Superior temporal gyrus (tissue), 1 donor: ENCODE results near the gene IKBKE.

Source experiments
- DNase-seq: peaks from one replicate; pipeline ENCODE4 v3.0.0-alpha.2; 2016; ENCODE audit errors: extremely low spot score

IKBKE gene

DNA sequence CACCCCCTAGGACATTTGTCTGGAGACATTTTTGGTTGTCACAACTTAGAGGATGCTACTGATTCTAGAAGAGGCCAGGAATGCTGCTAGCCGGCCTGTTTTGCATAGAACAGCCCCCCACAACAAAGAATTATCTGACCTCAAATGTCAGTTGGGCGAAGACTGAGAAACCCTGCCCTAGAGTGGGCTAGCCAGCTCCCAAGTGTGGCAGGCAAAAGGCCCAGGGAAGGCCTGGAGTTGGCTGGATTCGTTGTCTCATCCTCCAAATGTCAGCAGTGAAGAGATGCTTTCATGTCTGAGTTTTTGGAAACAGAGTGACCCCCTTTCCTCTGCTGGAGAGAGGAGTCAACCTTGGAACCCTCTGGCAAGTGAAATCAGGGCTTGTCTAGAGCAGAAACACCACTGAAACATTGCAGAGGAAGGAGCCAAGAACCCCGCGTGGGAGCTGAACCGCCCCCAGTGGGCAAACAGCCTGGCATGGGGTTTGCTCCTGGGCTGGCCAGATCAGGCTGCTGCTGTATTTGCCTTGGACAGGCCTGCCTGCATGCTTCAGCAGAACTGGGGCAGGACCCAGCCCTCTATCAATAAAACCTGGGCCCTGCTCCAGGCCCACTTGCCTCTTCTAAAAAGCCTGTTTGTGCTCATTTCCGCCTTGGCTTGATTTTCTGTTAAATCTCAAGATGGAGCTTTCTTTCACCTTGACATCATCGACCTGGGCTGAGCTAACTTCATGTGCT lies 69.9 kb downstream of the IKBKE start:
- DNase-seq, result peak; percentile 35

DNA sequence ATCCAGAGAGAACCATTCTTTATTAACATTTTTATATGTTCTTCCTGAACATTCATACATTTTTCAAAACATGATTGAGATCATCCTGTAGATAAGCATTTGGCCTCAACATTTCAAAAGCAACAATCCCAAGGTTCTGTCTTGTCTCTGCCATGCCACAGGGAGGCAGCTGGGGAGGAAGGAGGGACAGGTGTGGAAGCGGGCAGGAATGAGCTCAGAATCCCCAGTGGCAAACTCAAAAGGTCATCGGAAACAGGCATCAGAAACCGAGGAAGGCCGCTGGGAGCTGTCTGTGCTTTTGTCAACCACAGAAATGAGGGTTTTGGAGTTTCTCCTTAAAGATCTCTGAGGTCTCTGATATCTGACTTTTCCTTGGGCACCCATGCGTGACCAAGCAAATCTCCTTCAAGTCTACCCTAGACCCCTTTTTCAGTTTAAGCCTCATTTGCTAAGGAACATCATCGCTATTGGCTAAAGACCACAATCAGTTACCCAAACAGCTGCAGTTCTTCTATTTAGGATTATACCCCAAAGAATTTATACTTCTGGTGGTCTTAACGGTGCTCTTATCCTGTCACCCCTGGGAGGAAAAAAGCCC lies 71.1 kb downstream of the IKBKE start:
- DNase-seq, result no peak

DNA sequence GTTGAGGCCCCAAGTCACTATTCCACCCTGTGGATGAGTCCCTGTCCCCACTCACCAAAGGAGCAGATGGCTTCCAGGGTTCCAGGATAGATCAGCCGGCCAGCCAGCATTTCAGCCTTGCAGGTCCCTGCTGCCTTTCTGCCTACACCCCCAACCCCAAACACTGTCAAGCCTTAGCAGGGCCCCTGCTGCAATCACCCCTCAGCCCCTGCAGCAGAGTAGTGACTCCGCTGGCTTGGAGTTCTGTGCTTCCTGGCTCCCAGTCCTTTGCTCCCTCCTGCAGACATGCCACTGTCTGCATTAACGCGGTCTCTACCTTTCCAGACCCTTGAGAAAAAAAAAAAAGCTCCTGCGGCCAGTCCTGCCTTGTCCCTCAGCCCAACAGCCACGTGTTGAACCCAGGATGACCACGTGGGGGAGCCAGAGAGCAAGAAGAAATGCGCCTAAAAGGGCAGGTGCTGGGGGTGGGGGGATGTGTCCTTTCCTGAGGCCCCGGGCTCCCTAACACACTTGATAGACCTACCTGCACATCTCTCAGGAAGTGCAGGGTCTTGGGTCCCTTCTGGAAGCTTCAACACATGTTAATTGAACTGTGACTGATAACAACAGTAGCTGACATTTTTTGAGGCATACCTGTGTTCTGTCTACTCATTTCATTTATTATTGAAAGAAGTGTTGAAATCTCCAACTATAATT lies 74.4 kb downstream of the IKBKE start:
- peak; percentile 82 for DNase-seq

DNA sequence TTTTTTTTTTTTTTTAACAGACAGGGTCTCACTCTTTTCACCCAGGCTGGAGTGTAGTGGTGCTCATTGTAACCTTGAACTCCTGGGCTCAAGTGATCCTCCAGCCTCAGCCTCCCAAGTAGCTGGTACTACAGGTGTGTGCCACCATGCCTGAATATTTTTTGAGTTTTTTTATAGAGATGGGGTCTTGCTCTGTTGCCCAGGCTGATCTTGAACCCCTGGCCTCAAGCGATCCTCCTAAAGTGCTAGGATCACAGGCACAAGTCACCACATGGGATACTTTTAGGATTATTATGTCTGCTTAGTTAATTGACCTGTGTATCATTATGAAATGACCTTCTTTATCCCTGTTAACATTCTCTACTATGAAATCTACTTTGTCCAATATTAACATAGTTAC lies 75.1 kb downstream of the IKBKE start:
- no peak for DNase-seq
